PFSK-1 (cell line): ENCODE results near the gene LTBP1.

Experiments
- POLR2AphosphoS5 ChIP-seq: IDR thresholded peaks from 2 replicates; pipeline ENCODE4 v1.6.1; 2012; ENCODE audit warnings: low read depth, mild to moderate bottlenecking, control low read depth, low read length, moderate library complexity
- REST ChIP-seq, 2 experiments: IDR thresholded peaks; 2 replicates each; pipeline versions ENCODE4 v1.6.1 to v1.8.0; 2011 to 2012; ENCODE audit warnings: low read depth in 2 of 2, low read length in 2 of 2, control low read depth in 1 of 2, inconsistent platforms in 1 of 2, mild to moderate bottlenecking in 1 of 2, moderate library complexity in 1 of 2; ENCODE audit not compliant: insufficient read depth in 1 of 2
- TAF1 ChIP-seq: IDR thresholded peaks from 2 replicates; pipeline ENCODE4 v1.6.1; 2012; ENCODE audit warnings: low read length, control low read depth, borderline replicate concordance; ENCODE audit not compliant: insufficient read depth

GRCh38 chr2:33144243-33144642 lies 197.5 kb downstream of the LTBP1 start:
- TF ChIP-seq POLR2AphosphoS5 (no peak), REST (IDR thresholded peaks at IDR 0.05; ENCODE audit: insufficient read depth in 1 of 2, low read depth in 2 of 2, low read length in 2 of 2) (no peak), TAF1 (no peak)
